Kidney epithelial cell (primary cell): ENCODE results near the gene RNF103. TPM values are rescaled to one million over a fixed set of nuclear protein-coding genes. Genes with fewer than 3 reads are reported as not detected.
"Not testable (repeated sequence)": the region's sequence is repeated elsewhere in the genome, so short reads cannot be mapped to it uniquely, and the experiment has no call there.

Experiments used
- DNase-seq: peaks from one replicate; pipeline ENCODE4 v3.0.0-alpha.2; 2010; ENCODE audit warnings: low read depth
- H3K27me3 ChIP-seq: 2 replicates; pipeline ENCODE4 v1.6.0; 2011; ENCODE audit warnings: low read length; ENCODE audit not compliant: control insufficient read depth, insufficient read depth
- H3K36me3 ChIP-seq: 2 replicates; pipeline ENCODE4 v1.5.1; 2011; ENCODE audit warnings: low read length; ENCODE audit not compliant: control insufficient read depth, insufficient read depth
- H3K4me3 ChIP-seq: 2 replicates; pipeline ENCODE4 v1.5.1; 2011; ENCODE audit warnings: low read depth, mild to moderate bottlenecking, control low read depth, low read length
- CTCF ChIP-seq: IDR thresholded peaks from 2 replicates; pipeline ENCODE4 v1.5.1; 2011; ENCODE audit warnings: mild to moderate bottlenecking, moderate library complexity, low read length, control low read depth, inconsistent platforms; ENCODE audit not compliant: insufficient read depth, poor library complexity, severe bottlenecking
- total RNA-seq: library from RNA; depleted of rRNA; stranded (reverse); fragments of >200 nt; gene quantifications from 2 replicates; pipeline ENCODE4 v1.2.3, GENCODE V29; 2015

RNF103 gene
- total RNA-seq, 1 donor from 2014 or later = 20.6 TPM

GRCh38 chr2:86593266-86593665 lies 30.4 kb downstream of the RNF103 start:
- Histone ChIP-seq H3K36me3 (no peaks in the 10 kb centered on the region), H3K27me3 (no peaks in the 10 kb centered on the region), H3K4me3 (no peak overlapping the region)
- no peak for DNase-seq
- TF ChIP-seq CTCF = no peak

GRCh38 chr2:86592547-86593230 lies 31.0 kb downstream of the RNF103 start:
- Histone ChIP-seq H3K27me3 (no peaks in the 10 kb centered on the region), H3K36me3 (no peaks in the 10 kb centered on the region), H3K4me3 (no peak overlapping the region)
- TF ChIP-seq CTCF = no peak
- DNase-seq = no peak

- not testable (repeated sequence) for H3K27me3 ChIP-seq, H3K36me3 ChIP-seq, DNase-seq, H3K4me3 ChIP-seq
Observed at GRCh38 chr2:86589701-86590100, 34.0 kb downstream of the RNF103 start.

GRCh38 chr2:86584151-86584913 lies 39.3 kb downstream of the RNF103 start:
- no peak for DNase-seq
- Histone ChIP-seq H3K4me3 (no peak overlapping the region), H3K27me3 (no peaks in the 10 kb centered on the region), H3K36me3 (no peaks in the 10 kb centered on the region)
- TF ChIP-seq CTCF = no peak

GRCh38 chr2:86580560-86580959 lies 43.1 kb downstream of the RNF103 start:
- no peak for DNase-seq
- Histone ChIP-seq H3K4me3 (no peak overlapping the region), H3K27me3 (no peaks in the 10 kb centered on the region), H3K36me3 (no peaks in the 10 kb centered on the region)
- no peak for TF ChIP-seq CTCF

- DNase-seq = no peak
- Histone ChIP-seq H3K4me3 (no peak overlapping the region), H3K36me3 (no peaks in the 10 kb centered on the region), H3K27me3 (no peaks in the 10 kb centered on the region)
- no peak for TF ChIP-seq CTCF
Observed at GRCh38 chr2:86577817-86578456, 45.7 kb downstream of the RNF103 start.
